ENCODE results near the gene LMAN2L.

GRCh38 chr2:96772903-96773671 lies 33.2 kb upstream of the LMAN2L start:
- TF ChIP-seq CTCF (IDR thresholded peaks at IDR 0.05) (no peak), POLR2A (IDR thresholded peaks at IDR 0.05) (no peak)
